ENCODE data around the gene SLC39A8.
"Not testable (repeated sequence)": the region's sequence is repeated elsewhere in the genome, so short reads cannot be mapped to it uniquely, and the experiment has no call there.

The SLC39A8 gene

DNA sequence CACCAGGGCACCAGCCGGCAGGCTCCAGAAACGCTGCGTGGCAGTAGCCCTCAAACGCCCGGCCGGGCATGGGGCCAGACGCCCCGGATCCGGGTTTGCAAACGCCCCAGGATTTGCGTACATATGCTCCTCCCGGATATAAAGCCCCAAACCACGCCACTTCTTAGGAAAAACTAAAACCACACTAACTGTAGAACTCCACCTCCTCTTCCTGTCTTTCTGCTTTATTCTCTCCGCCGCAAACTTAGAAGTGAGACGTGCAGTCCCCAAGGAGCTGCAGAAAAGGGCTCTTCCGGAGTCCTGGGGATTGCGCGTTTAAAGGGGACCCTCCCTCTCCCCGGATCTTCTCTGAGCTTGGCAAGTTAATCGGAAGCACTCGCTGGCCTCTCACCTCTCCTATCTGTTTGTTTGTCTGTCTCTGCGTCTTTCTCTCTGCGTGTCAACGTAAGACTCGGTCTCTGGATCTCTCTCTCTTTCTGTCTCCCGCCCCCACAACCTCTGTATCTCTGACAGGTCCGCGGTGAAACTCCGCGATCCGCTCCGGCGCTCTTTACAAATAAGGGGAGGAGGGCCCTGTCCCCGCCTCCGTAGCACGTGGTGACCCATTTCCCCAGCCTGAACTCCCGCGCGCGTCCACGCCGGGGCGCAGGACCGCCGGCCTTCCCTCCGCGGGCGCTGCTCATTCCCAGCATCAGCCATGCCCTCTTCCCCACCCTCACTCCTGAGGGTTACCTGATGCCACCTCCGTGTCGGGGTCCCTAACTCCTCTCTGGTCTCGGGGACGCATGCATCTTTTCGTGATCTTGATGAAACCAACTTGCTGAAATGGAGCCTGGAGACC is at the start of gene SLC39A8:
TSS of gene SLC39A8 (minus strand) at position 529 of the 841 bp plus-strand sequence. CDS start 820 bp downstream, outside the sequence.
- peak; percentile 4 for DNase-seq

DNA sequence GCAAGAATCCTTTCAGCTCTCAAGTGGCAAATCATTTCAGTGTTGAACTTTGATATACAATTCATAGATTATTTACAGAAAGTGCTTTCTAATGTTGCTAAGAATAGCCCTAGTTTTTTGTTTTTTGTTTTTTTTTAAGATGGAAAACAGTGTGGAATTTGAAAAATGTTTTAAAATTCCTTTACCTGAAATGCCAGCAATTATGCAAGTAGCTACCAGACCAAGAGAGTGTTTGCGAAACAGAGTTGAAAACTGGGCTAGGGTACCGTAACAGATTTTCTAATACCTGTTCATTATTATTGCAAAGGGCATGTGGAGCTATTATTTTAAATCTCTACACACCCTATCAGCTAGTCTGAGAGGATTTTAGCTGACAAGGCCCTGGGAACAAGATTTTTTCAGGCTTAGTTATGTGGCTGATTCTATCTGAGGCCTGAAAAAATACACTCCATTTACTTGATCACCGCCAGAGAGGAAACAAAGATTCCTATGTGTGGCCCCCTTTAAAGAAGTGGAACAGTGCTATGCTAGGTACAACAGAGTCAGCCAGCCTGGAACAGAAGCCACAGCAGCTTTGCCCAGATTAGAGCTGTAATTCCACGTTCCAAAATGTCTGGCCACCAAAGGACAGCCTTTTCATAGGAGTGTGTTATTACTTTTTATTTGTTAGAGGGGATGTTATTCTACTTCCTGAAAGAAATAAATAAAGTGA is 46.9 kb upstream of the SLC39A8 start:
- DNase-seq, result no peak

DNA sequence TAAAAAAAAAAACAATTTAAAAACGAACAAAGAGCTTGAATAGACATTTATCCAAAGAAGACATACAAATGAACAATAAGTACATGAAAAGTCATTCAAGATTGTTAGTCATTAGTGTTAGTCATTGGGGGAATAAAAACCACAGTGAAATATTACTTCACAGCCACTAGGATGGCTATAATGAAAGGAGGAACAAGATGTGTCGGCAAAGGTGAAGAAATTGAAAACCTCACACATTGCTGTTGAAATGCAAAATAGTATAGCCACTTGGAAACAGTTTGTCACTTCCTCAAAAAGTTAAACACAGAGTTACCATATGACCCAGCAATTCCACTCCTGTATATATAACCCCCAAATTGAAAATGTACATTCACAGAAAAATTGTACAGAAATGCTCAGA is 45.2 kb upstream of the SLC39A8 start:
- DNase-seq, result no peak

DNA sequence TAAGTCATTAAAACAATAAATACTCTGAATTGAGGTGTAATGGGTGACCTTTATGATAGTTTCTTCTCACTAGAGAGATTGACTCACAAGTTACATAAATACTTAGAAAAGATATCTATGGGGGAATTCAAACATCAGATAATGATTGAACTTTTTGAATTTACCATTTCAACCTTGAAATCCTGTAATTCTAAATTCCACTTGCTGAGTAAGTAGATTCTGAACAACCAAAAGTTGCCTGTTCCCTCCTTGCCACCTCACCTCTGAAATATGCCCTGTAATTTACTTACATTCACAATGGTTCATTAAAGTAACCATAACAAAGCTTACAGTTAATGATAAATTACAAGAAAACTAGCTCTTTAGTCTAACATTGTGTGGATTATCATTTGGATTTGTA is 43.3 kb upstream of the SLC39A8 start:
- no peak for DNase-seq

DNA sequence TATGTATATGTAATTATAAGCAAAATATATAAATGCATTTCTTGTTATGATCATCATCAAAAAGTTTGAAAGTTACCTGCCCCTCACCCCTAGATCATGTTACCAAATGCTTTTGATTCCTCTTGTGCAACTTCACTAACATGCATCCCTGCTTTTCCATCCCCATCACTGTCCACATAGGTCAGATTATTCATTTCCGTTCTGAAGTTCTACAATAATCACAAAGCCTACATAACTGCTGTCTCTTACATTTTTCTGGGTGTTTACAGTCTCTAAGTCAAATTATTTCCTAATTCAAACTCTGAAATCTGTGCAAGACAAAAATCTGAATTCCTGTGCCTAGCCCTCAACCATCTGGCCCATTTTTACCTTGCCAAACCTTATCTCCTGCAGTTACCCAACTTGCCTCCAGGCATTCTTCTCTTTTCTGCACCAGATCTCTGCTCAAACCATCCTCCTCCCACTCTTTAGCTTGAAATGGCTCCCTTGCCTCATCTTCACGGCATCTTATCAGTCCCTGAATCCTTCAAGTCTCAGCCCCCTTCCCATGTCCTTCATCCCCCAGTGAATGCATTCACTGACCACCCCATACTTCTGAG is 42.4 kb upstream of the SLC39A8 start:
- no peak for DNase-seq

DNA sequence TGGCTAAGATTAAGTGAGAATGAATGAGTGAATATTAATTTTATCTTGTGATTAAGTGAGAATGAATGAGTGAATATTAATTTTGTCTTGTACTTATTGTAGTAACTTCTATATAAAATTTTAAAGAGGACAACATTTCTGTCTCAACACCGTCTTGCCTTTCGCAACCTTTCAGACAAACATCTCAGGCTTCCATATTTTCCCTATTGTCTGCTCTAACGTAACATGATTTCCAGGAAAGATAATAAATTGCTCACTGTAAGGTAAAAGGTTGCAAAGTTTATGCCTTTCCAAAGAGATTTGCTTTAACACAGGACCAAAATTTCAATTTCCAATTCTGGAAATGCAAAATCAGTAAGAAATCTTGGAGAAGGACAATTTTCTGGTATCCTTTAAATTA is 41.7 kb upstream of the SLC39A8 start:
- DNase-seq, result no peak

DNA sequence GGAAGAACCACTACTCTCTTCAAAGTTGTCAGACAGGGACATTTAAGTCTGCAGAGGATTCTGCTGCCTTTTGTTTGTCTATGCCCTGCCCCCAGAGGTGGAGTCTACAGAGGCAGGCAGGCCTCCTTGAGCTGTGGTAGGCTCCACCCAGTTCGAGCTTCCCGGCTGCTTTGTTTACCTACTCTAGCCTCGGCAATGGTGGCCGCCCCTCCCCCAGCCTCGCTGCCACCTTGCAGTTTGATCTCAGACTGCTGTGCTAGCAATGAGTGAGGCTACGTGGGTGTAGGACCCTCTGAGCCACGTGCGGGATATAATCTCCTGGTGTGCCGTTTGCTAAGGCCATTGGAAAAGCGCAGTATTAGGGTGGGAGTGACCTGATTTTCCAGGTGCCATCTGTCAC is 35.0 kb upstream of the SLC39A8 start:
- DNase-seq, result not testable (repeated sequence)

DNA sequence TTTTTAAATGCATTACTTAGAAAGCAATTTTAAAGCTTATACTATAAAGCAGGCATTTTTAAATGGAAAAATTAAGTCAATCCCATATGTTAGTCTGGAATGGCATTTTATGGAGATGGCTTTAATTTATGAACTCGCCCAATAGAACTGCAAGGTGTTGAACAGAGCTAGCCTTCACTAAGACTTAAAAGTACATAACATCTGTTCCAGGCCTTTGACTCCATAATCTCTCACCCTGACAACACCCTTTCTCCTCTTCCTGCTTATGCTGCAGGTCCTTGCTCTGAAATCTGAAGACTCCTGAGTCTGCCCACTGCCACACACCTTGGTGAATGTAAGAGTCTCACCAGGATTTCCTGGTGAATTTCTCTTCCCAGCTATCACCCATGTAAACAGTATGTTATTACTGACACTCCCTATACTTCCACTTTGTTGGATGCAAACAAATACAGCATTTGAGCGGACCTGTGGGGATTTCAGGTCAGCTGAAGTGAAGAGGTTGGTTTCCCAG is 17.7 kb upstream of the SLC39A8 start:
- no peak for DNase-seq

DNA sequence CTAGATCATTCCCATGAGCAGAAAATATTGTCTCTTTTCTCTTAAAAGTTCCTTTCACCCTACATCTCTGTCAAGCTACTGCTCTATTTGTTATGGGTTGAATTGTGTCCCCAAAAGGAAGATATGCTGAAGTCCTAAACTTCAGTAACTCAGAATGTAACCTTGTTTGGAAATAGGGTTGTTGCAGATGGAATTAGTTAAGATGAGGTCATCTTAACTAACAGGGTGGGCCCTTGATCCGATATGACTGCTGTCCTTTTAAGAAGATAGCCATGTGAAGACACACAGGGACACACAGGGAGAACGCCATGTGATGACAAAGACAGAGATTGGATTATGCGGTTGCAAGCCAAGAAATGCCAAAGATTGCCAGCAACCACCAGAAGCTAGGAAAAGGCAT is 12.8 kb upstream of the SLC39A8 start:
- DNase-seq, result no peak

DNA sequence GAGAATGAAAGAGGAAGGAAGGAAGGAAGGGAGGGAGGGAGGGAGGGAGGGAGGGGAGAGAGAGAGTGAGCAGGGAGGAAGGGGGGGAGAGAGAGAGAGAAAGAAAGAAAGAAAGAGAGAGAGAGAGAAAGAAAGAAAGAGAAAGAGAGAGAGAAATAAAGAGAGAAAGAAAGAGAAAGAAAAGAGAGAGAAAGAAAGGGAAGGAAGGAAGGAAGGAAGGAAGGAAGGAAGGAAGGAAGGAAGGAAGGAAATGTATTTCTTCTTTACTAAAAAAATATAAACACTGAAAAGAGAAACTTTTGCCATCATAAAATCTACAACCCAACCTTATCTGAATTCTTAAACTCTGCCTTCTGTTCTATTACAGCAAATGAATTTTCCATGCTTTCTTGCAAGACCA is 12.4 kb upstream of the SLC39A8 start:
- not testable (repeated sequence) for DNase-seq

DNA sequence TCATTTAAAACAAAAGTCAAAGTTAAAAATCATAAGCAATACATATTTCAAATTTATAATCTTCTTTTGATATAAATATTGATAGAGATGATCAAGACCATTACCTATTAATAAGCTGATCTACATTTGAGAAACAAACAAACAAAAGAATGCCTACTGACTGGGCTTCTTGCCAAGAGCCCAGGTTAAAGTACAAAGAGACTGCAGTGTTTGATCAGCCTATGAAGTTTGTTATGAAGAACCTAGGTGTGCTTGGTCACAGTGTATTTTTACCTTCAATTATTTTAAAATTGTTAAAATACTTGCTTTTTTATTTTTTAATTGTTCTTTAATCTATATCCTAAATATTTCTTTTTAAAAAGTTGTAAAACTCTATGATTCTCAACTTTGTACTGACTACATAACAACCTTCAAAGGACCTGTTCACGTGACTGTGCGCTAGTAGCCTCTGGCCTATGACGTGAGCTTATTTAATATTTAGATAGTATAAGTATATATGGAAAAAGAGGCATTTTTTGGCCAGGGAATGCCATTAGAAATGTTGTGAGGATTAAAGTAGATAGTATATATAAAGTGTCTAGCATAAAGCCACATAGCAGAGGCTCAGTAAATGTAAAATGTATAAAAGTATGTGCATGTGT is 11.4 kb upstream of the SLC39A8 start:
- no peak for DNase-seq

DNA sequence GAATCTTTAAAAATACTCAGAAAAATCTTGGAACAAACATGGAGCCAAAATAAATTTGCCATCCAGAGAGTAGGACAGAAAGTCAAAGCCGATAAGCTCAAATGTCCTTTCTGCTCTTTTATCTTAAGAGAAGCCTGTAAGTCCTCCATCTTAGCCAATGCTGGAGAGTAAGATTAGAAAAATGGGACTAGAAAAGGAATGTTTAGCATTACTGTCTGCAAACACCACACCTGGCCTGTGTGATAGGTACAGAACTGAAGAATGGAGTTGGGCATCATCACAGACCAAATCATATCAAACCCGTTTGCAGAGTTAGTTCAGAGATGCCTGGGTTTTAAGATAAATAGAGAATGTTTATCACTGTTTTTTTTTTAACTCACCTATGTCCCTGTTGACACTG is 10.5 kb upstream of the SLC39A8 start:
- DNase-seq, result no peak

DNA sequence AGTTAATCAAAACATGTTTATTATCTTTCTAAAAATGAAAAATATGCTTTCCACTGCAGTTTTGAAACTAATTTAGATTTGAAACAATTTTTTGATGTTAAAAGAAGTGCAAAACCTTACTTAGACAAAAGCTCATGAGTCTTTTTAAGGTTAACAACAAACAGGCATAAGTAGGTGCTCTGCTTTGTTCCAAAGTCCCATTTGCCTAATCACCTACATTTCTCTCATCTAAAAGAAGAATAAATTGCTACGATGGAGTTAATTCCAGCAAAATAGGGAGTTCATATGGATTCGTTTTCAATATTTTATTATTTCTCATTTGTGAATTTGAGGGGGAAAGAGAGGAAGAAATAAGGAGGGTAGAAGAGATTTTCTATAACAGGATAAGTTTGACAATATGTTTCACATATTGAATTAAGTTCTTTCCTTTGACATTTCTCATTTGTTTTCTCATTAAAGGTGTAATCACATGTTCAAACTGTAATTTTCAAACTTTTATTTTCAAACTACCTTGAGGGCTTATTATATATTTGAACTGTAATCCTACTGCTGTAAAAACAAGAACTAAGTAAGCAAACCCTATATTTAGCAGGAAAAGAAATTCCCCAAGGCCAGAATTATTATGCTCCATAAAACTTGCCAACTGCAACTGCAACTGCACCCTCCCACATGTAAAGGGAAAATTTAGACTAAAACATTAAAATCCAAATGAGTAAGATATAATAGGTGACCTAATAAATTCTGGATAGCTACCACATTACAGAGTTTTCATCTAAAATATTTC is 9.6 kb upstream of the SLC39A8 start:
- DNase-seq, result no peak

DNA sequence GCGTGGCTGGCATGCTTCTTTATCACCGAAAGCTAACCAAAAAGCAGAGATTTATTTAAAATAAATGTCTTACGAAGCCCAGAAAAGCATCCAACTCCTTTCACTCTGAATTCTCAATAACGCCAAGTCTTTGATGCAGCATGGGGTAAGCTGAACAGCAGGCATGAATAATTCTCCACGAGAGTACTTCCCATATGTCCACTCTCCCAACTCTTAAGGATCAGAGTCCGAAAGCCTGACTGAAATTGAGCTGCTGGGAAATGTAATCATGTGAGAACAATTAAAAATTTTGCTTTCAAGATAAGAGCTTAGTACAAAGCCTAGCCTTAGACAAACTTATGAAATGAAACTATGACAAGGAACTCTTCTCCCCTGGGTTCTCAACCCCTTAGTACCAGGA is 7.5 kb upstream of the SLC39A8 start:
- no peak for DNase-seq

DNA sequence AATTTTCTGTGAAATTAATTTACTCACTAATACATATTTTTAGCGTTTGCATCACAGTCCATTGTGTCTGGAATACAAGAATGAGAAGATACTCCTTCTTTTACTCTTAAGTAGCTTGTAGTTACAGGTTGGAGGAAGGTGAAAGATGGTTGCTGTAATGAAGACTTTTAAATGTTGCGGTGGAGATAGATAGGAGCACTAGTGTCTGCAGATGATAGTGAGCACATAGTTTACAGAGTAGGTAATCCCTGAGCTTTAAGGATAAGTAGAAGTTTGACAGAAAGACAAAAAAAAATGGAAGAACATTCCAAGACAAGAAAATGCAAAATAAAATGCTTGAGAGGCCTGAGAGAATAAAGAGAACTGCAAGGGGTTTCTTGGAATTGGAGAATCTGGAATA is 5.4 kb upstream of the SLC39A8 start:
- DNase-seq, result no peak

DNA sequence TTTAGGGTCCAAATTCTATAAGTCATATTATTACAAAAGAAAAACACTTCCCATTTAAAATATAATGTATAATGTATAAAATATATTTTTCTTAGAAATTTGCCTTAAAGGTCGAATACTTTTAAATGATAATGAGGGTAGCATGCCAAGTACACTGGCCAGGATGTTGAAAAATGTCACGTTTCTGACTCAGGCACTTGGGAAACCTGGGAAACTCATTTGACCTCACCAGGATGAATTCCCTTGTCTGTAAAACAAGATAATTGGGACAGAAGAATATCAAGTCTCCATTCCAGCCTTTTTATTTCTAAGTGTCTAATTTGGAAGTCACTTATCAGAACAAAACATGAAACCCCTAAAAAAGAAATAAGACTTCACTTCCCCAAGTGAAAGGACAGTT is 3.4 kb upstream of the SLC39A8 start:
- DNase-seq, result no peak

DNA sequence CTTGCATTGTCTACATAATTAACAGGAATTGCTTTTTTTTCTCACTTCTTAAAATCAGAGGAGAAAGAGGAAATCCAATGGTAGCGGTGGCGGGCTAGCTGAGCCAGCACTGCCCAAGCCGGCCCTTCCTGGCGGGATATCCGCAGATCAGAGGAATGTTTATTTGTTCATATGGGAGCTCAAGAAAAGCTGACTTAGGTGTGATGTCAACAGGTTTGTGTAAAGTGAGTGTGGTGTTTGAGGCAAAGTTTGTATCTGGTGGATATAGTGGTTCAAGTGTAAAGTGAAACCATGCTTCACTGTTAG is 466 bp upstream of the SLC39A8 start:
- no peak for DNase-seq

DNA sequence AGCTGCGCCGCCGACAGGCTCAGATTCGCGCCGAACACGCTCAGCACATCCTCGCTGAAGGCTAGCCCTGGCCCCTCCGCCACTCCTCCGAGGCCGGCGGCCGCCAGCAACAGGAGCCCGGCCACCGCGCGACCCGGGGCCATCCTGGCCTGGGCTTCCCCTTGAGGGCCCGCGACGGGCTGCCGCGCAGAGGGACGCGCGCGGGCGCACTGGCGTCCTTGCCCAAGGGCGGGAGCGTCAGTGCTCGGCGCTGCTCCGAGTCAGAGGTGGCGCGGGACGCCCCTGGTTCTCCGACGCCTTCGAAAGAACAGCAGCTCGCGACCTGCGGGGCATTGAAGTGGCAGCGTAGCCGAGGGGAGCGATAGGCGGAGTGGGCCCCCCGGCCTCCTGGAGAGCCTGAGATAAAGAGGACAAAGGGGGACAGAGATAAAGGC is 745 bp downstream of the SLC39A8 start:
- DNase-seq, result no peak

DNA sequence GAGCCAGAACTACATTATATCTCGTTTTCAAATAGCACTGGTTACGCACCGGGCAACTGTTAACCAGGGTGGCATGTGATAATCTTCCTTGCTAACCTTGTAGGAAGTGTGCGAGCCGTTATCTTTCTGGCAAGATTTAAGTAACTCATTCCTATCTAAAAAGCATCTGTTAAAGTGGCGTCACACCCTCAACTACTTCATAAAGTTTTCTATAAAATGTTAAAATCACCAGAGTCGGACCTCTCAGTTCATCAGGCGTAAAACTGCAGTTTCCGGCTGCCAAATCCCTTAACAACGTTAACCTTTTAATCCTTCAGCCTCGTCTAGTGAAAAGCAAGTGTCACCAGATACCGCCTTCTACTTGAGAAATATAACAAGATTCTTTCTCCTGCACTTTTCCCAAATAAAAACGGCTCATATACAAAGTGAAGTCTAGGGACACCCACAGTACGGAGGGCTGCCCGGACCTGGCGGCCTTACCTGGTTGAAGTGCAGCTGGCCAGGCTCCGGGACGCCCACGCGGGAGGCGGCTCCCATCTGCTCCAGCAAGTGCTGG is 1.2 kb downstream of the SLC39A8 start:
- no peak for DNase-seq

DNA sequence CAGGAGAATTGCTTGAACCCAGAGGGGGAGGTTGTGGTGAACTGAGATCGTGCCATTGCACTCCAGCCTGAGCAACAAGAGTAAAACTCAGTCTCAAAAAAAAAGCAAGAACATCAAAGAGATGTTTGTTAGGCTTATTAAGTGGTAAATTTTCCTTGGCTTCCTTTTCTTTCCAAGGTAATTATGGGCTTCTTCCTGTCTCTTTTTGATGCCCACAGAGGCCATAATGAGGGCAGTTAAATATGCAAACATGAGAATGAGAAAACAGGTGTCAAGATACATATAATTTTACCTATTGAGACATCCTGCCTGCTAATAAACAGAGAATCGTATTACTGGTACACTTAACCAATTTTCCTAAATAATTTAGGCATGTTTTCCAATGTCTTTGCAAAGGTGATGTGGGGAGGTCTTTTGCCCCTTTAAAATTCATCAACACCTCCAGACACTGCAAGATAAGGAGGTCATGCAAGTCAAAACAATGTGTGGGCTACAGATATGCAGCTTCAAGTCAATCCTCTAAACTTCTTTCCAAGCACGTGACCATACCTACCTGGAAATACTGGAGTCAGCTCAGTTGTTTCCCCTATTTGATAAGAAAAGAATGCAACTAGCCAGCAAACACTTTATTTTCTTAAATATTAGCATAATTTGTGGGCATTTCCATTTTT is 2.7 kb downstream of the SLC39A8 start:
- no peak for DNase-seq

DNA sequence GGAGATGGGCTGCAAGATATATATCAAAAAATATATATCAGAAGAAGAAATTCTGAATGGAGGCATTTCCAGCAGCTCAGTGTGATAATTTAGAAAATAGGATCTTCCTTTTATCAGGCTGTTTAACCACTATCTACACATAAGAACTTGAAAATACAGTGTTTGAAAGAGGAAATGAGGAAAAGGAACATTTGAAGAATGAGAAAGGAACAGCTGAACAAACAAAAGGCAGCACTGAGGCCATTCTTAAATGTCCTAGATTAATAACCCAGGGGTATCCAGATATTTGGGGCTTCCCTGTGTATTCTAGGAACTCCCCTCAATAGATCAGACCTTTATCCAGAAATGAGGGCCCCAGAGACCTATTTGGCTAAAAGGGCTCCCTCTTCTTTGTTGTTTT is 4.1 kb downstream of the SLC39A8 start:
- DNase-seq, result no peak

DNA sequence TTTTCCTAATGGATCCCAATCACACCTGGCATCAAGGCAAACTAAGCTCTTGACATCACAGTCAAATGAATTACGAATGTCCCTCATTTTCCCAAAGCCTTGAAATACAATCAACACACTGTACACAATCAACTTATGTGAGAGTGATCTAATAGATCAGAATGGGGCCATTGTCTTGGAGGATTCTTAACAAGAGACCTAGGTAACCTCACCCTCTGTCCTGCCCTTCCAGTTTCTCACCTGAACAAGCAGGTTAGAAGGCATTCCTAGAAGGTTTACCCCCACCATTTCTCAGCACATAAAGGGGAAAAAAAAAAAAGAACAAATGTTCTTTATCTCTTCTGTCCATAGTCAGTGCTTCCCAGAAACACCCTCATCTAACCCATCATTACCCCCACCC is 6.3 kb downstream of the SLC39A8 start:
- no peak for DNase-seq

Data from GOT3 (cell line).